SH-SY5Y (cell line): Measurements from ENCODE around the gene HEPACAM2.

Experiments used
- GATA2 ChIP-seq: IDR thresholded peaks from 2 replicates; pipeline ENCODE4 v1.6.1; 2011; ENCODE audit warnings: mild to moderate bottlenecking, low read depth, low read length
- GATA3 ChIP-seq: IDR thresholded peaks from 2 replicates; pipeline ENCODE4 v1.6.1; 2011; ENCODE audit warnings: low read depth, mild to moderate bottlenecking, low read length, moderate library complexity

- TF ChIP-seq GATA3 (no peak), GATA2 (no peak)
Observed at GRCh38 chr7:93140582-93141191, 85.6 kb downstream of the HEPACAM2 start.
